Esophagus muscularis mucosa (tissue), 4 donors: ENCODE data around the gene OLFM2.

Experiments
- EP300 ChIP-seq: sonication (generic); formaldehyde crosslinking; IDR thresholded peaks from one replicate; pipeline ENCODE4 v1.6.1; 2017; ENCODE audit warnings: antibody characterized with exemption
- POLR2A ChIP-seq: fragments of 450-650 bp; IDR thresholded peaks from one replicate; pipeline ENCODE4 v1.6.1; 2017; ENCODE audit warnings: antibody characterized with exemption, moderate library complexity, mild to moderate bottlenecking, low read depth
- POLR2AphosphoS5 ChIP-seq, 2 donors: sonication (generic); formaldehyde crosslinking; IDR thresholded peaks; one replicate each; pipeline ENCODE4 v1.6.1; 2017; ENCODE audit warnings: antibody characterized with exemption in 2 of 2
- TF ChIP-seq, protein P1 (sequence below), 3 experiments: fragments of 200-600 bp in 2 of 3; fragments of 450-650 bp in 1 of 3; sonication (generic) in 2 of 3; IDR thresholded peaks; one replicate each; pipeline ENCODE4 v1.5.1; 2017 to 2019; ENCODE audit warnings: antibody characterized with exemption in 3 of 3, mild to moderate bottlenecking in 2 of 3, moderate library complexity in 1 of 3

DNA sequence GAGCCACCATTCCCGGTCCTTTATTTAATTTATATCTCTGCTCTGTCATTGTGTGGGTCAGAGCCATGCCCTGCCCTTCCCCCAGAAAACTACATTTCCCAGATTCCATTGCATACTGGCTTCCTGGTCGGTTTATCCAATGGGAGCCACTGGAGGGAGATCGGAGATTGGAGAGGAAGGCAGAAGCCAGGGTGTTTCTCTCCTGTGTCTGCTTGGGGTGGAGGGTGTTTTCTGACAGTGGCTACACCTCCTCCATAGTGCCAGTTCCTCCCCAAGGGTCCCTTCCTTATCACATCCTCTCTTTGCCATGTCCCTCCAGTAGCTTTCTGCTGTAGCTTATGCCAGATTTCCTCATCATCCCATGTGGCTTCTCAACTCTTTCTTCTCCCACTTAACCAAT, 19.0 kb downstream of the OLFM2 start:
- TF ChIP-seq, protein P1, sequence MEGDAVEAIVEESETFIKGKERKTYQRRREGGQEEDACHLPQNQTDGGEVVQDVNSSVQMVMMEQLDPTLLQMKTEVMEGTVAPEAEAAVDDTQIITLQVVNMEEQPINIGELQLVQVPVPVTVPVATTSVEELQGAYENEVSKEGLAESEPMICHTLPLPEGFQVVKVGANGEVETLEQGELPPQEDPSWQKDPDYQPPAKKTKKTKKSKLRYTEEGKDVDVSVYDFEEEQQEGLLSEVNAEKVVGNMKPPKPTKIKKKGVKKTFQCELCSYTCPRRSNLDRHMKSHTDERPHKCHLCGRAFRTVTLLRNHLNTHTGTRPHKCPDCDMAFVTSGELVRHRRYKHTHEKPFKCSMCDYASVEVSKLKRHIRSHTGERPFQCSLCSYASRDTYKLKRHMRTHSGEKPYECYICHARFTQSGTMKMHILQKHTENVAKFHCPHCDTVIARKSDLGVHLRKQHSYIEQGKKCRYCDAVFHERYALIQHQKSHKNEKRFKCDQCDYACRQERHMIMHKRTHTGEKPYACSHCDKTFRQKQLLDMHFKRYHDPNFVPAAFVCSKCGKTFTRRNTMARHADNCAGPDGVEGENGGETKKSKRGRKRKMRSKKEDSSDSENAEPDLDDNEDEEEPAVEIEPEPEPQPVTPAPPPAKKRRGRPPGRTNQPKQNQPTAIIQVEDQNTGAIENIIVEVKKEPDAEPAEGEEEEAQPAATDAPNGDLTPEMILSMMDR (IDR thresholded peaks at IDR 0.05) = no peak
- TF ChIP-seq POLR2A = no peak
- TF ChIP-seq POLR2AphosphoS5 (IDR thresholded peaks at IDR 0.05) = no peak
- no peak for TF ChIP-seq EP300
